Choroid plexus epithelial cell (primary cell): ENCODE data around the gene PGS1.

ENCODE experiments used
- DNase-seq: peaks from one replicate; pipeline ENCODE4 v3.0.0-alpha.2; 2010; ENCODE audit warnings: low read depth
- H3K4me3 ChIP-seq: 2 replicates; pipeline ENCODE4 v1.5.1; 2011; ENCODE audit warnings: low read depth, mild to moderate bottlenecking, control low read depth, low read length, moderate library complexity
- CTCF ChIP-seq: conservative IDR thresholded peaks from 2 replicates; pipeline ENCODE4 v1.5.1; 2011; ENCODE audit warnings: low read depth, mild to moderate bottlenecking, control low read depth, inconsistent platforms, low read length, moderate library complexity

The PGS1 gene

GRCh38 chr17:78396441-78397337 lies 18.2 kb downstream of the PGS1 start:
- H3K4me3 ChIP-seq: no peak overlapping the region
- DNase-seq: no peak
- TF ChIP-seq CTCF: no peak

- no peak for TF ChIP-seq CTCF
- no peak for DNase-seq
- no peak overlapping the region for H3K4me3 ChIP-seq
These were observed 19.2 kb downstream of the PGS1 start for GRCh38 chr17:78397681-78398101.

GRCh38 chr17:78398390-78398789 lies 19.9 kb downstream of the PGS1 start:
- no peak for DNase-seq
- no peak for TF ChIP-seq CTCF
- no peak overlapping the region for H3K4me3 ChIP-seq

GRCh38 chr17:78399028-78399692 lies 20.7 kb downstream of the PGS1 start:
- no peak for TF ChIP-seq CTCF
- H3K4me3 ChIP-seq: no peak overlapping the region
- DNase-seq: no peak

GRCh38 chr17:78399693-78400144 lies 21.3 kb downstream of the PGS1 start:
- DNase-seq: no peak
- no peak overlapping the region for H3K4me3 ChIP-seq
- no peak for TF ChIP-seq CTCF

- H3K4me3 ChIP-seq: no peak overlapping the region
These were observed 22.3 kb downstream of the PGS1 start for GRCh38 chr17:78400581-78401240.

More at GRCh38 chr17:78400581-78401240, 22.3 kb downstream of the PGS1 start:
- no peak for DNase-seq
- no peak for TF ChIP-seq CTCF
